Measurements from ENCODE around the gene CCM2.
"Not testable (repeated sequence)": the region's sequence is repeated elsewhere in the genome, so short reads cannot be mapped to it uniquely, and the experiment has no call there.

Gene CCM2

DNA sequence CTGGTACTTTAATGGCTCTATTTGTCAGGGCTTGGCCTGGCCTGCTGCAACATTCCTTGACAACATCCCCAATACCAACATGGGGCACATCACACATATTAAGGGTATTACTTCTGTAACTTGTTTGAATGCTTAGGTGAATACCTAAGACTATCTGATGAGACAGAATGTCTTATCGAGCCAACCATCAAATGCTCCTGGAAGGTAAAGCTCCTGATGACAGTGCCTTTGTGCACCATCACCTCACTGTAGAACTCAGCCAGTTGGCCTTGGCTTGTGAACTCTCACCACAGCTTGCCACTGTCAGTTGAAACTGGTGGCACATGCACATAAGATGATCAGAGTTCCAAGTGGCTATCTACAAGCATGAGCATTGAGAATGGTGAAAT lies 17.5 kb upstream of the CCM2 start:
- DNase-seq, result no peak

DNA sequence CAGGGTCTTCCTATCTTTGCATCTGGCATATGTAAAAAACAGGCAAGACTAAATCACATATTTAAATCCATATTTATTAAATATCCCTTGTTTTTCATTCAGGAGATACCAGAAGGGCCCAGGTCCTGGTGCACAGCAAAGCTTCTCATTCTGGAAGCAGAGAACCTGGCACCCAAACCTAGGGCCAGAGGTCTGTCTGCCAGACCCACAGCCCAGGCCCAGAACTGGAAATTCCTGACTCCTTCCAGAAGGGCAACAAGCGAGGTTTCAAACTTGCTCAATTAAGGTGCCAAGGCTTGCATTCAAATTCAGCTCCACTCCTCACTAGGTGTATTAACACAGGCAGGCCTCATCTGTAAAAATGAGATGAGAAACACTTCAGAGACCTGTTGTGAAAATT lies 17.0 kb upstream of the CCM2 start:
- no peak for DNase-seq

DNA sequence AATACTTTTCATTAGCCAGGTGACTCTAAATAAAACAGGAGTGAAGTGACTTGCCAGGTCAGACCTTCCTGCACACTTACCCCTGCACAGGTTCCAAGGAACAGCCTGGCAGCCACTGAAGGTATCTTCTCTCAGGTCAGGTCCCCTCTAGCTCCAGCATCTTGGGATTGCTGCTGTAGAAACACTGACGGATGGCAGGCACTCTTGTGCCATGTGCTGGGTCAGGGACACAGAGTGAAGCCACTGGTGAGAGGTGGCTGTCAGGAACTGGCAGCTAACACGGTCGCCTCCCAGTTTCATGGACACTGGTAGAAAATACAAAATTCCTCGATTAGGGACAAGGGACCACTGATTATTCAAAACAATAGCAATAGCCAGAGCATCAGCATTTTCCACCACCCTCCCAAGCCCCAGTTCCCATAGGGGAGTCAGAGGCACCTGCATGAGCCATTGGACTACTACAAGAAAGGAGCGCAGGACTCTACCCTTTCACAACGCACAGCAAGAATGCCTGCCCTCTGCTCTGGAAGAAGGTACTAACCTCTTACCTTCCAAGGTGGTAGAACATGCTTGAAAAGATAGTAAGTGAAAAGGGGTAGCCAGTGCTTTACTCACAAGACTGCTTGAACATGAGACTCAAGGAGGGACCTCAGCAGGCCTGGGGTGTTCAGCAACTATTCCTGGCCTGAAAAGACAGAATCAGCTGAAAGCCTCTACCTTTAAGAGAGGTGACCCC lies 16.1 kb upstream of the CCM2 start:
- no peak for DNase-seq

DNA sequence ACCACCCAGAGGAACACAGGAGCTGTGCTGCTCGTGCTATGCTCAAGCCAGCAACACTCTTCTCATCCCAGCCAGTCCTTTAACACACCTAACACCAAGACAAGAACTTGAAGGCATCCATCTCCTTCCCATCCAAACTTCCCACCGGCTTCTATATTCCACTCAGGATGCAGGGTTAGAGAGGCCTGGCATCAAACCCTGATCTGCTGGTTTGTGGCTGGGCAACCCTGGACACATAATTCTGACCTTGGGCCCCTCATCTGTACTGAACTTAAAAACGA lies 15.6 kb upstream of the CCM2 start:
- no peak for DNase-seq

DNA sequence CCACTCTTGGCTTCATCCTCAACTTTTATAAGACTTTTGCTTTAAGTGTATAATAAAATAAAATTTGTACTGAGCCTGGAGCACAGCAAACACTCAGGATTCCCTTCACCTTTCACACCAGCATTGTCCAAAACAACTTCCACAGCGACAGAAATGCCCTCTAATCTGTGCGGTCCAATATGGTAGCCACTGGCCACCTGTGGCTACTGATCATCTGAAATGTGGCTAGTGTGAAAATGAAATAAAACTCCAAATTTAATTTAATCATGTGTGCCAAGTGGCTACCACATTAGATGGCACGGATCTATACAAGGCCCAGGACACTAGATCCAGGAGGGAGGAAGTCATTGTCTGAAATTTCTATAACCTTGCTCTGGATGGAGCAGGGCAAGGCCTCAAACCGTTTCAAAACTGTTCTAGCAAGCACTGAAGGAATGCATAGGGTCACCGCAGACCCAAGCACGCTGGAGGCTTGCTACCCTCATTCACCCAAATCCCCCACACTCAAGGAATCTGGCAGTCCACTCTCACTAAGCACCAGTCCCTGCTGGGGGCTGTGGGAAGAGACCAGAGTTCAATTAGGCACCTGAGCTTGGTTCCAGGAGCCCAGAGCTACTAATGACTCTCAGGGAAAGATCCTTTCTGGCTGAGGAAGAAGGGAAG lies 14.8 kb upstream of the CCM2 start:
- DNase-seq, result no peak

DNA sequence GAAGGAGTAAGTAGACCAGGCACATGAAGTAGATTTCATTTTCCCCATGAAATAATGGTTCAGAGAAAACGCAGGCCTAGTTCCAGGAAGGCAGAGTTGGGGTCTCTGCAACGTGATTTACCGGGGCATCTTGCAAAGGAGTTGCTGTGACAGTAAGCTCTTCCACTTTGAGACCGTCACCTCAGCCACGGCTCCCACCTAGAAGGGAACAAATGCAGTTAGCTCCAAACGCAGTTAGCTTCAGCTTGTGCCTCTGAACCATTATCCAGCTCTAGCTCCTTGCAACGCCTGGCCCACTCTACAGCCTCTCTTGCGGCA lies 14.1 kb upstream of the CCM2 start:
- DNase-seq, result no peak

DNA sequence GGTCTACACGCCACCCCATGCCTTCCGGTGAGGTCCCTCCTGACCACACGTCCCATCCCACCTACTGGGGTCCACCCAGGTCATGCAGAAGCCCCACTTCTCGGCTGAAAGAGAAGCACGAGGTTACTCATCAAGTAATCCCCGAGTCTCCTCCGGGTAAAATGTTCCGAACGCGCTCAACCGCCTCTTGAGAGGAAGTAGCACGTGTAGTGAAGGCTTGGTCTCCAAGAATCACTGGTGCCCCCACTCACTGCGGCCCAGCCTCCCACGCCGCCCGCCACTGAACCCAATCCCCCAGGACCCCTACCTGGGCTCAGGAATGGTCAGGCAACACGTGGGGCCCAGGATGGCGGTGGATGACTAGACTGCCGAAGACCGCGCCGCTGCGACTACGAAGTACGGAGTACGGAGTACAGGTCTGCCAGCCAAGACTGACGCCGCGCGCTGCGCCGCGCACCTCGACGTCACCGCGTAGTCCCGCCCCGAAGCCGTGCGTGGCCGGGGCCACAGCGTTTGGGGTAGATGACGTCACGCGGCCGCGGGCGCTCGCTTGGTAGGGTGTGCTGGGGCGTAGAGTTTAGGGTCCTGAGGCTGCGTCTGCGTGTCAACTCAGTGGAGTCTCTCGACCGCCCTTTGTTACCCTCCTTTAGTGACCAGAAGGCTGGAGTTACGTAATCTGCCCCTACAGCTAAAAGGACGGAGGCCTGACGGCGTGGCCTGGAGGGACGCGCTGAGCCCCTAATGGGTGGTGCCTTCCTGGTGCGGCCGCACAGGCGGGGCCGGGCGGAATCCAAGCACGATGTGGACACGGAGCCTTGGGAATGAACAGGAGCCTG lies 13.6 kb upstream of the CCM2 start:
- DNase-seq, result peak; percentile 96

DNA sequence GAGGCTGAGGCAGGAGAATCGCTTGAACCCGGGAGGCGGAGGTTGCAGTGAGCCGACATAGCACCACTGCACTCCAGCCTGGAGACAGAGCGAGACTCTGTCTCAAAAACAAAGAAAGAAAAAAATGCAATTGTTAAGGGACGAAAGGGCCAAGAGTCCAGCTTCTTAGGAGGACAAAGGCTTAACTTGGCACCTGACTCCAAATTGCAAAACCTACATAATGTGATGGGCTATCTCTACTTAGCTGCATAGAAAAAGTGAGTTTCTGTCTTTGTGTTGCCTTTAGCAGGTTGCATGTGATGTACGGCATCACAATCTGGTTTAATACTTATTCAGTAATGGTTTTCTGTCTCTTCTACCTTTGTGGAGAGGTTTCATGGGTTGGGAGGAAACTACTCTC lies 12.5 kb upstream of the CCM2 start:
- DNase-seq, result no peak

DNA sequence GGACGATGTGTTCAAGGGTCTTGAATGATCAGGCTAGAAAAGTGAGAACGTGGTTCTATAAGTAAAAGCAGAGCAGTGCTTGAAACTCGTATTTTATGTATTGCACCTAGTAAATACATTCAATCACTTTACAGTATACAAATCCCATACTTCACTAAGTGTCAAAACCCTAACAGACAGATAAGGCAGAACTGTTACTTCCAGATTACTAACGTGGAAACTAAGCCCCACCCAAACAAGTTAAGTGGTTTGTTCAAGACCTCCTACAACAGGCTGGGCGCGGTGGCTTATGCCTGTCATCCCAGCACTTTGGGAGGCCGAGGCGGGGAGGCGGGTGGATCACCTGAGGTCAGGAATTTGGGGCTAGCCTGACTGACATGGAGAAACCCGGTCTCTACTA lies 12.0 kb upstream of the CCM2 start:
- DNase-seq, result no peak

DNA sequence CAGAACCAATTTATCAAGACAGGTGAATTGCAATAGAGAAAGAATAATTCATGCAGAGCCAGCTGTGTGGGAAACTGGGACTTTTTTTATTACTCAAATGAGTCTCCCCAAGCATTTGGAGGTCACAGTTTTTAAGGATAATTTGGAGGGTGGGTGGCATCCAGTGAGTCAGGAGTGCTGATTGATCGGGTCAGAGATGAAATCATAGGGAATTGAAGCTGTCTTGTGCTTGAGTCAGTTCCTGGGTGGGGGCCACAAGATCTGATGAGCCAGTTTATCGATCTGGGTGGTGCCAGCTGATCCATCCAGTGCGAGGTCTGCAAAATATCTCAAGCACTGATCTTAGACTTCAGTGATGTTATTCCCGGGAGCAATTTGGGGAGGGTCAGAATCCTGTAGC lies 11.3 kb upstream of the CCM2 start:
- DNase-seq, result no peak

DNA sequence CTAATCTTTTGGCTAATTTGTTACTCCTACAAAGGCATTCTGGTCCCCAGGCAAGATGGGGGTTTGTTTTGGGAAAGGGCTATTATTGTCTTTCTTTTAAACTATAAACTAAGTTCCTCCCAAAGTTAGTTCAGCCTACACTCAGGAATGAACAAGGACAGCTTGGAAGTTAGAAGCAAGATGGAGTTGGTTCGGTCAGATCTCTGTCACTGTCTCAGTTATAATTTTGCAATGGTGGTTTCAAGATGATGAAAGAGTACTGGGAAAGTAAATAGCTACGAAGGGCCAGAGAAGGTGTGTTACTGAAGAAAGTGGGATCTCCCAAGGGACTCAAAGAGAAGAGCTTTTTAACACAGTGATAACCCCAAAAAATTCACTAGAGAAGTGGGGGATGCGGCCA lies 10.9 kb upstream of the CCM2 start:
- no peak for DNase-seq

DNA sequence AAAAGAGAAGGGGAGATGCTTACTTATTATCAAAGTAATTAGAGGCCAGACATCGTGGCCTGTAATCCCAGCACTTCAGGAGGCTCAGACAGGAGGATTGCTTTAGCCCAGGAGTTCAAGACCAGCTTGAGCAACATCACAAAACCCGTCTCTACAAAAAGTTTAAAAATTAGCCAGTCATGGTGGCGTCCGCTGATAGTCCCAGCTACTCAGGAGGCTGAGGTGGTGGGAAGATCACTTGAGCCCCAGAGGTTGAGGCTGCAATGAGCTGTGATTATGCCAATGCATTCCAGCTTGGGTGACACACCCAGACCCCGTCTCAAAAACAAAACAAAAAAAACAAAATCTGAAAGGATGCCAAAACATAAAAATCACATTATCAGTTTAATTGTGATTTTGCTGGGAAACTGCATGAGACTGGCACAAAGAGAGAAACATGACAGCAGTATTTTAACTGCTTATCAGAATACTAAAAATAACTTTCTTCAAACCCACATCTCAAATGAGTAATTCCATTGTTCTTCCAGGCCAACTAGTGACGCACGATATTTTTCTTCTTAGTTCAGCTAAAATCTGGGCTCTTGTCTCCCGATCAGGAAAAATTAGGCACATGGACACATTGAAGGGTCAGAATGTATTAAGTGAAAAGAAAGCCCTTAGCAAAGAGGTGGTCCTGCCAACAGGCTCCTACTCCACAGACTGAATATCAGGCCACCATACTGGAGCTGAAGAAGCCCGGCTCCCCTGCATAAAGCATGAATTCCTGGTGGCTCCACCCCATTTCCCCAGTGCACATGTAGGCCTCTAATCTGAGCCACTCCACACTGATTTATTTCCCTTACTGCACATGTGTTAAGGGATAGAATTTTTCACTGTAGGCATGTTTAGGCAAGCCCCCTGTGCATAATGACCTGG lies 9.6 kb upstream of the CCM2 start:
- DNase-seq, result no peak

DNA sequence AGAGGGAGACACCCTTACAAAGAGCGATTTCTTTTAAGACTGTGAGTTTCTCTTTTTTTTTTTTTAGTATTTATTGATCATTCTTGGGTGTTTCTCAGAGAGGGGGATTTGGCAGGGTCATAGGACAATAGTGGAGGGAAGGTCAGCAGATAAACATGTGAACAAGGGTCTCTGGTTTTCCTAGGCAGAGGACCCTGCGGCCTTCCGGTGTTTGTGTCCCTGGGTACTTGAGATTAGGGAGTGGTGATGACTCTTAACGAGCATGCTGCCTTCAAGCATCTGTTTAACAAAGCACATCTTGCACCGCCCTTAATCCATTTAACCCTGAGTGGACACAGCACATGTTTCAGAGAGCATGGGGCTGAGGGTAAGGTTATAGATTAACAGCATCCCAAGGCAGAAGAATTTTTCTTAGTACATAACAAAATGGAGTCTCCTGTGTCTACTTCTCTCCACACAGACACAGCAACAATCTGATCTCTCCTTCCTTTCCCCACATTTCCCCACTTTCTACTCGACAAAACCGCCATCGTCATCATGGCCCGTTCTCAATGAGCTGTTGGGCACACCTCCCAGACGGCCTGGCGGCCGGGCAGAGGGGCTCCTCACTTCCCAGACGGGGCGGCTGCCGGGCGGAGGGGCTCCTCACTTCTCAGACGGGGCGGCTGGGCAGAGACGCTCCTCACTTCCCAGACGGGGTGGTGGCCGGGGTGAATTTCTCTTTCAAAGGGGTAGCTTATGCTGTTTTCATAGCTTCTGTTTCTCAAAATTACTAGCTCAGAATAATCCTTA lies 7.8 kb upstream of the CCM2 start:
- not testable (repeated sequence) for DNase-seq

DNA sequence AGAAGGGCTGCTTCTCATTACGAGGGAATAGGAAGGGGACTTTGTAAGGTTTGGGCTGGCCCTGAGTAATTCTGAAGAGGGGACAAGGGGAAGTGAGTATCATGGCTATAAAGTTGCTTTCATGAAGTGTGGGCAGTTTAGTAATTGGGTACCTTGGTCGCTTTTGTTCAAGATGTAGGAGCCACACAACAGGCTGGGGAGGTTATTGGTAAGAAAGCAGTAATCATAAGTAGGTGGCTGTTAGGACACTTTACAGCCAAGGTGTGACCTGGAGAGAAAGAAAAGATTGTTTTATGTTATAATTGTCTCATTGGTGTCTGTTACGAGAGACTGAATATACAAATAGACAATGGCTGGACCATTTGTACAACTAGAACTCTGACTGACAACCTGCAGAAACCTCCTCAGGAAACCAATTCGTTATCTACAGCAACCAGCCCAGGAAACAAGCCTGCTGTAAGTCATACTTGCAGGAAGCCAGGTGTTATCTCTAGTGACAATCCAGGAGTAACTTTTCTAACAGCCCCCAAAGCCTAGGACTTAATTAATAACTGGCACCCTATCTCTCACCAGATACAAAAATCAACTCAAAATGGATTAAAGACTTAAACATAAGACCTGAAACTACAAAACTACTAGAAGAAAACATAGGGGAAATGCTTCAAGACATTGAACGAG lies 5.0 kb upstream of the CCM2 start:
- DNase-seq, result no peak

DNA sequence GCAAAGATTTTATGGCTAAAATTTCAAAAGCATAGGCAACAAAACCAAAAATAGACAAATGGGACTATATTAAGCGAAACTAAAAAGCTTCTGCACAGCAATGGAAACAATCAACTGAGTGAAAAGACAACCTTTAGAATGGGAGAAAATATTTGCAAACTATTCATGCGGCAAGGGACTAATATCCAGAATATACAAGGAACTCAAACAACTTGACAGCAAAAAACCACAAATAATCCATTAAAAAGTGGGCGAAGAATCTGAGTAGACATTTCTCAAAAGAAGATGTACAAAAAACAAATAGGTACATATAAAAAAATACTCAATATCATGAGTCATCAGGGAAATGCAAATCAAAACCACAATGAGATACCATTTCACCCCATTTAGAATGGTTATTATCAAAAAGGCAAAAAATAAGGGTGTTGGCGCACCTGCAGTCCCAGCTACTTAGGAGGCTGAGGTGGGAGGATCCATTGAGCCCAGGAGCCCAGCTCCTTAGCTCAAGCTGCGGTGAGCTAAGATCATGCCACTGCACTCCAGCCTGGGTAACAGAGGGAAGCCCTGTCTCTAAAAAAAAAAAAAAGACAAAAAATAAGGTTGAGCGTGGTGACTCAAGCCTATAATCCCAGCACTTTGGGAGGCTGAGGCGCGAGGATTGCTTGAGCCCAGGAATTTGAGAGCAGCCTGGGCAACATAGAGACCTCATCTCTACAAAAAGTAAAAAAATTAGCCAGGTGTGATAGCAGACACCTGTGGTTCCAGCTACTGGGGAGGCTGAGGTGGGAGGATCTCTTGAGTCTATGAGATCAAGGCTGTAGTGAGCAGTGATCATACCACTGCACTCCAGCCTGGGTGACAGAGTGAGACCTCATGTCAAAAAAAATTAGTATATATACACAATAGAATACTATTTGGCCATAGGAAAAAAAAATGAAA lies 4.2 kb upstream of the CCM2 start:
- DNase-seq, result no peak

DNA sequence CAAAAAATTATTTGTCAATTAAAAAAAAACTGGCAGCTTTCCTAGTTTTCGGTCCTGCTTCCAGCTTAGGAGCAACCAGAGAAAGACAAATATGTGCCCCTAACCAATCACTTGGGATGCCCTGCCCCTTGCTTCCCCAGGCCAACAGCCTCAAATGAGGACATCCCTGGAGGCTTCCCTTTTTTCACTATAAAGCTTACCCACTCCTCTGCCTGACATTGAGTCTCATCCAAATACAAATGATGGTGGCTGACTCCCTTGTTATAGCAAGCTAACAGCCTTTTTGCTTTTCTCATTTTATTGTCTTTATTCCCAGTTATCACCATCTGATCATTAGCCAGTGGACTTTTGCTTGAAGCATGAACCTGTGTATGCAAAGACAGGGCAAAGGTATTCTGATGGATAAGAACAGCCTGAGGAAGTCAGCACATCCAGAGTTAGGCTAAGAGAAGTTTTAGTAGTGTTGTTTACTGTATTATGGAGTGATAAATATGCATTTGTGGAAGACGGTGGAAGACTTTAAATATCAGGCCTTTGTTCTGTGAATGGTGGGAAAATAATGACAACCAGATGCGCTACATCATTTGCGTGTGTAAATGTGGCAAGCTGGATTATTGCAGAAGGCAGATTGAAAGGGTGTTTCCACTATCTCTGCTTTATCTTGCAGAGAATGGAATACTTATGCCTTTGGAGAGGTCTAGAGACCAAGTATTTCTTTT lies 1.7 kb upstream of the CCM2 start:
- DNase-seq, result no peak

DNA sequence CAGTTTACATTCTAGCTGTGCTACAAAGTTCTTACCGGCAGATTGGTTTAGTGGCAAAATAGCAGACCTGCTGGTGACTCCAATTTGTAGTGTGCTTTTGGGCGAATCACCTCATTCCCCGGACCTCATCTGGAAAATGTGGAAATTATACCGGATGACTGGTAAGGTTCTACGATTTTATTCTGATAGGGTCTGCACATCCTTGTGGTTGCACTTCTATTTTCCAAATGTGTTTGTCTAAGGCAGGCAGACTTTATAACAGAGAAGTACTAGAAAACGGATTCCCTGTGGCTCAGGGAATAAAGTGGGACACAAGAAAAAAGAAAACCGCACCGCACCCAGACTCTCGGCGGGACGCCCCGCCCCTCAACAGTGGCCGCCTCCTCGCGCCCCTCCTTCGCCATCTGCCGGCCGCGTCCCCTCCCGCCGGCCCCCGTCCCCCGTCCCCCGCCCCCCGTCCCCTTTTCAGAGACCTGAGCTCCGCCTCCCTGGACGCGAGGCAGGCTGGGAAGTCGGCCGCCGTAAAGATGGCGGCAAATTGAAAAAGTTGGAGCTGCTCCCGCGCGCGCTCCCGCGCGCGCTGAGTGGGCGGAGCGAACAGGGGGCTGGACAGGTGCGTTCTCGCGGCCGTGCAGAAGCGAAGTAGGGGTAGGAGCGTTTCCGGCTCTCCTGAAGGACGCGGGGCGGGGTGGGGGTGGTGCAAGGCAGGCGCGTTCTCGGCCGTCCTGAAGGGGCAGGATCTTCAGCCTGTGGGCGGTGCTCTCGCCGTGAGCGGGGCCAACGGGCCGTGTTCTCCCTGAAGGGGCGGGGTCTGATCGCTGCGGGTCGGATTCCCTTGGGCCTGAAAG lies 532 bp upstream of the CCM2 start:
- DNase-seq, result peak; percentile 100

DNA sequence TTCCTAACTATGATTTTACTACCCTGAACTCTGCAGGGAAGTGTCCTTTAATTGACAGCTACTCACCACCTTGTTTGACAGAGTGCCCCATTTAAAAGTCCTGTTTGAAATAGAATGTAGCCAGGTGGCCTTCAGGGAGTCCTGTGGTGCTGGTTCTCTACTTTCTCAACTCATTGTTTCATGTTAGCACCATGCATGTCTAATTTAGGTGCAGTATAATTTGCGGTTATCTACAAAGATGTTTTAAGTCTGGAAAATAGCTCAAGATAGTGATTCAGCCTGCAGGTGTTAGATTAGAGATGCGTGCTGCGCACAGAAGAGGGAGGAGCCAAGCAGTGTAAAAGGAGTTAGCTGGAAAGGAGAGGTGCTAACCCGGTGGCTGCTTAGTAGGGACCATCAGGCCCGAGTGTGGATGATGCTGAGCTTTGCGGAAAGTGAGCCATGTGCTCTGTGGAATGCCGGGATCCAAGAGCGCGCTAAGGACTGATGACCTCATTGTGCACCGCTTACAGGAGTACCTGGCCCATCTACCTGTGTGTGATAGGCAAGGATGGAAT lies 1.2 kb downstream of the CCM2 start:
- peak; percentile 71 for DNase-seq

DNA sequence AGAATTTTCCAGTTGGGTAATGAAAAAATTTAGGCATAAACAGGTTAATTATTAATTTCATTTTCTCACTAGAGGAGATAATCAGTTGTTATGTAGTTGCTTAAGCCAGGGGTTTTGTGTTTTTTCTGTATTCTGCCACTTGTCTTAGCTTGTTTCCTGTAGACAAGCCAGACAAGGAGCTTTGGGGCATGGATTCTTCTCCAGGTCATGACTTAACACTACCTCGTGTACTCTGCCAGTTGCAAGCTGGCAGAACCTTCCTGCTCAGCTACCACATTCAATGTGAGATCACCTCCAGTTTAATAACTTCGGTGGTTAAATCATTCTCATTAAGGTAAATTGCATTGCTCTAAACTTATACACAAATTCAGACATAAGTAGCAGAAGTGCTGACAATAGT lies 1.8 kb downstream of the CCM2 start:
- no peak for DNase-seq
